ENCODE measurements around the gene COL5A3.

Gene COL5A3

GRCh38 chr19:10010247-10010691 is at the start of gene COL5A3:
Gene COL5A3 (minus strand): TSS chr19:10010504. CDS start chr19:10010385, 119 bp downstream.
- peaks cover 10% of the 10 kb centered on the region for H3K4me1 ChIP-seq (ENCODE audit: control insufficient read depth, low read depth, low read length)
- no peak within 1 kb of the TSS for H3K9ac ChIP-seq (ENCODE audit: low read length)
- no peaks in the 10 kb centered on the region for H3K9me3 ChIP-seq (ENCODE audit: control insufficient read depth, low read depth, low read length)
- no peak within 1 kb of the TSS for H3K27ac ChIP-seq (ENCODE audit: low read length)
- no peaks in the 10 kb centered on the region for H3K36me3 ChIP-seq (ENCODE audit: control insufficient read depth, low read depth, low read length)
- peak within 1 kb of the TSS; percentile 27 for H3K4me3 ChIP-seq (ENCODE audit: low read length)
- peaks cover 59% of the 10 kb centered on the region for H3K27me3 ChIP-seq (ENCODE audit: control insufficient read depth, insufficient read depth, low read length)

GRCh38 chr19:10052602-10053360 is 42.5 kb upstream of the COL5A3 start:
- H3K4me1 ChIP-seq (ENCODE audit: control insufficient read depth, low read depth, low read length) = no peaks in the 10 kb centered on the region
- H3K4me3 ChIP-seq (ENCODE audit: low read length) = no peak overlapping the region
- H3K36me3 ChIP-seq (ENCODE audit: control insufficient read depth, low read depth, low read length) = no peaks in the 10 kb centered on the region
- H3K9me3 ChIP-seq (ENCODE audit: control insufficient read depth, low read depth, low read length) = no peaks in the 10 kb centered on the region
- no peak overlapping the region for H3K9ac ChIP-seq (ENCODE audit: low read length)
- no peaks in the 10 kb centered on the region for H3K27me3 ChIP-seq (ENCODE audit: control insufficient read depth, insufficient read depth, low read length)
- no peak overlapping the region for H3K27ac ChIP-seq (ENCODE audit: low read length)

- no peak overlapping the region for H3K27ac ChIP-seq (ENCODE audit: low read length)
- no peak overlapping the region for H3K9ac ChIP-seq (ENCODE audit: low read length)
- no peak overlapping the region for H3K4me3 ChIP-seq (ENCODE audit: low read length)
- no peaks in the 10 kb centered on the region for H3K36me3 ChIP-seq (ENCODE audit: control insufficient read depth, low read depth, low read length)
- H3K27me3 ChIP-seq (ENCODE audit: control insufficient read depth, insufficient read depth, low read length) = no peaks in the 10 kb centered on the region
- H3K4me1 ChIP-seq (ENCODE audit: control insufficient read depth, low read depth, low read length) = no peaks in the 10 kb centered on the region
- H3K9me3 ChIP-seq (ENCODE audit: control insufficient read depth, low read depth, low read length) = no peaks in the 10 kb centered on the region
These were observed 39.3 kb upstream of the COL5A3 start for GRCh38 chr19:10049626-10050025.

GRCh38 chr19:10045371-10045770 is 35.1 kb upstream of the COL5A3 start:
- Histone ChIP-seq H3K27me3 (ENCODE audit: control insufficient read depth, insufficient read depth, low read length) (no peaks in the 10 kb centered on the region), H3K9ac (ENCODE audit: low read length) (no peak overlapping the region), H3K4me3 (ENCODE audit: low read length) (no peak overlapping the region), H3K9me3 (ENCODE audit: control insufficient read depth, low read depth, low read length) (peaks cover 12% of the 10 kb centered on the region), H3K36me3 (ENCODE audit: control insufficient read depth, low read depth, low read length) (no peaks in the 10 kb centered on the region), H3K27ac (ENCODE audit: low read length) (no peak overlapping the region), H3K4me1 (ENCODE audit: control insufficient read depth, low read depth, low read length) (no peaks in the 10 kb centered on the region)

GRCh38 chr19:10044390-10044789 is 34.1 kb upstream of the COL5A3 start:
- Histone ChIP-seq H3K9ac (ENCODE audit: low read length) (no peak overlapping the region), H3K4me1 (ENCODE audit: control insufficient read depth, low read depth, low read length) (no peaks in the 10 kb centered on the region), H3K27ac (ENCODE audit: low read length) (no peak overlapping the region), H3K9me3 (ENCODE audit: control insufficient read depth, low read depth, low read length) (peaks cover 12% of the 10 kb centered on the region), H3K36me3 (ENCODE audit: control insufficient read depth, low read depth, low read length) (no peaks in the 10 kb centered on the region), H3K27me3 (ENCODE audit: control insufficient read depth, insufficient read depth, low read length) (no peaks in the 10 kb centered on the region), H3K4me3 (ENCODE audit: low read length) (no peak overlapping the region)

- Histone ChIP-seq H3K36me3 (ENCODE audit: control insufficient read depth, low read depth, low read length) (no peaks in the 10 kb centered on the region), H3K9me3 (ENCODE audit: control insufficient read depth, low read depth, low read length) (peaks cover 12% of the 10 kb centered on the region), H3K27me3 (ENCODE audit: control insufficient read depth, insufficient read depth, low read length) (no peaks in the 10 kb centered on the region), H3K4me1 (ENCODE audit: control insufficient read depth, low read depth, low read length) (no peaks in the 10 kb centered on the region), H3K27ac (ENCODE audit: low read length) (no peak overlapping the region), H3K4me3 (ENCODE audit: low read length) (no peak overlapping the region), H3K9ac (ENCODE audit: low read length) (no peak overlapping the region)
These were observed 33.1 kb upstream of the COL5A3 start for GRCh38 chr19:10043286-10043927.

- no peak overlapping the region for H3K27ac ChIP-seq (ENCODE audit: low read length)
These were observed 27.5 kb upstream of the COL5A3 start for GRCh38 chr19:10037809-10038208.

GRCh38 chr19:10037367-10037766 is 27.1 kb upstream of the COL5A3 start:
- Histone ChIP-seq H3K27ac (ENCODE audit: low read length) (no peak overlapping the region), H3K9me3 (ENCODE audit: control insufficient read depth, low read depth, low read length) (no peaks in the 10 kb centered on the region), H3K4me3 (ENCODE audit: low read length) (no peak overlapping the region), H3K4me1 (ENCODE audit: control insufficient read depth, low read depth, low read length) (no peaks in the 10 kb centered on the region), H3K36me3 (ENCODE audit: control insufficient read depth, low read depth, low read length) (no peaks in the 10 kb centered on the region), H3K27me3 (ENCODE audit: control insufficient read depth, insufficient read depth, low read length) (no peaks in the 10 kb centered on the region), H3K9ac (ENCODE audit: low read length) (no peak overlapping the region)

More at GRCh38 chr19:10037809-10038208, 27.5 kb upstream of the COL5A3 start:
- H3K36me3 ChIP-seq (ENCODE audit: control insufficient read depth, low read depth, low read length) = no peaks in the 10 kb centered on the region
- H3K4me1 ChIP-seq (ENCODE audit: control insufficient read depth, low read depth, low read length) = no peaks in the 10 kb centered on the region
- H3K4me3 ChIP-seq (ENCODE audit: low read length) = no peak overlapping the region
- no peaks in the 10 kb centered on the region for H3K27me3 ChIP-seq (ENCODE audit: control insufficient read depth, insufficient read depth, low read length)
- no peaks in the 10 kb centered on the region for H3K9me3 ChIP-seq (ENCODE audit: control insufficient read depth, low read depth, low read length)
- no peak overlapping the region for H3K9ac ChIP-seq (ENCODE audit: low read length)

GRCh38 chr19:10036601-10037071 is 26.3 kb upstream of the COL5A3 start:
- Histone ChIP-seq H3K9ac (ENCODE audit: low read length) (no peak overlapping the region), H3K36me3 (ENCODE audit: control insufficient read depth, low read depth, low read length) (no peaks in the 10 kb centered on the region), H3K4me3 (ENCODE audit: low read length) (no peak overlapping the region), H3K27ac (ENCODE audit: low read length) (no peak overlapping the region), H3K4me1 (ENCODE audit: control insufficient read depth, low read depth, low read length) (no peaks in the 10 kb centered on the region), H3K9me3 (ENCODE audit: control insufficient read depth, low read depth, low read length) (no peaks in the 10 kb centered on the region), H3K27me3 (ENCODE audit: control insufficient read depth, insufficient read depth, low read length) (no peaks in the 10 kb centered on the region)

- H3K9ac ChIP-seq (ENCODE audit: low read length) = no peak overlapping the region
- H3K27ac ChIP-seq (ENCODE audit: low read length) = no peak overlapping the region
- H3K4me3 ChIP-seq (ENCODE audit: low read length) = no peak overlapping the region
- H3K9me3 ChIP-seq (ENCODE audit: control insufficient read depth, low read depth, low read length) = no peaks in the 10 kb centered on the region
- H3K4me1 ChIP-seq (ENCODE audit: control insufficient read depth, low read depth, low read length) = no peaks in the 10 kb centered on the region
- H3K36me3 ChIP-seq (ENCODE audit: control insufficient read depth, low read depth, low read length) = no peaks in the 10 kb centered on the region
- no peaks in the 10 kb centered on the region for H3K27me3 ChIP-seq (ENCODE audit: control insufficient read depth, insufficient read depth, low read length)
These were observed 23.3 kb upstream of the COL5A3 start for GRCh38 chr19:10033614-10034013.

GRCh38 chr19:10027158-10027997 is 17.1 kb upstream of the COL5A3 start:
- peak overlapping the region; percentile 39 for H3K4me3 ChIP-seq (ENCODE audit: low read length)
- no peaks in the 10 kb centered on the region for H3K36me3 ChIP-seq (ENCODE audit: control insufficient read depth, low read depth, low read length)
- H3K4me1 ChIP-seq (ENCODE audit: control insufficient read depth, low read depth, low read length) = no peaks in the 10 kb centered on the region
- H3K27me3 ChIP-seq (ENCODE audit: control insufficient read depth, insufficient read depth, low read length) = peaks cover 8% of the 10 kb centered on the region
- no peak overlapping the region for H3K9ac ChIP-seq (ENCODE audit: low read length)
- no peak overlapping the region for H3K27ac ChIP-seq (ENCODE audit: low read length)
- no peaks in the 10 kb centered on the region for H3K9me3 ChIP-seq (ENCODE audit: control insufficient read depth, low read depth, low read length)
